Measurements from ENCODE around the gene PUS1.

GRCh38 chr12:131920902-131921840, 7.9 kb upstream of the PUS1 start:
- TF ChIP-seq CTCF (IDR thresholded peaks at IDR 0.05) (no peak), POLR2A (IDR thresholded peaks at IDR 0.05) (no peak), POLR2AphosphoS5 (IDR thresholded peaks at IDR 0.05) (no peak)

All from breast epithelium (tissue), 3 donors.